Measurements from ENCODE around the gene CHERP.

DNA sequence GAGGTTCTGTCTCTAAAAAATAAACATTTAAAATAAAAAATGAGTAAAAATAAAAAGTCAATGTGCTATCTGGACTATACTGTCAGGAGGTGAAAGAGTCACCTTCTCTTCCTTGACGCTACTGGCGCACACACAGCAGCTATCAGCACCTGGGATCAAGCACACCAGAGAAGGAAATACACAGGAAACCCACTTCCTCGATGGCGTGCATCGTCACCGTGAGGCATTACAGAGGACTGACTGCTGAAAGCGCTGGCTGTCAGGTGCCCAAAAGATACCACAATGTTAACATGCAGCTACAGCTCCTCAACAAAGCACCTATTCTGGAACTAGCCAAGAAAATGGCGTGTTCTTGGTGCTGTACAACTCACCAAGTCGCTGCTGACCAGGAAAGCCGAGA is 23.9 kb upstream of the CHERP start:
- TF ChIP-seq CTCF (IDR thresholded peaks at IDR 0.05) (no peak), POLR2A (IDR thresholded peaks at IDR 0.05) (no peak)
